Ishikawa (cell line): ENCODE data around the gene ARHGAP9.

ENCODE experiments used
- CEBPB ChIP-seq: IDR thresholded peaks from 2 replicates; pipeline ENCODE4 v1.6.1; 2012
- CREB1 ChIP-seq: IDR thresholded peaks from 2 replicates; pipeline ENCODE4 v1.6.1; 2012; ENCODE audit warnings: low read depth
- EP300 ChIP-seq: IDR thresholded peaks from 2 replicates; pipeline ENCODE4 v1.6.1; 2012; ENCODE audit warnings: borderline replicate concordance
- MAX ChIP-seq: IDR thresholded peaks from 2 replicates; pipeline ENCODE4 v1.6.1; 2012
- NFIC ChIP-seq: IDR thresholded peaks from 2 replicates; pipeline ENCODE4 v1.6.1; 2012
- RAD21 ChIP-seq: IDR thresholded peaks from 2 replicates; pipeline ENCODE4 v1.6.1; 2012; ENCODE audit warnings: low read depth
- REST ChIP-seq: IDR thresholded peaks from 2 replicates; pipeline ENCODE4 v1.6.1; 2012; ENCODE audit warnings: low read depth, mild to moderate bottlenecking
- TCF12 ChIP-seq: IDR thresholded peaks from 2 replicates; pipeline ENCODE4 v1.6.1; 2012; ENCODE audit warnings: low read depth
- YY1 ChIP-seq: IDR thresholded peaks from 2 replicates; pipeline ENCODE4 v1.6.1; 2012; ENCODE audit warnings: low read depth
- ZBTB7A ChIP-seq: IDR thresholded peaks from 2 replicates; pipeline ENCODE4 v1.6.1; 2012; ENCODE audit warnings: low read depth

- no peak for TF ChIP-seq MAX
- no peak for TF ChIP-seq NFIC
- TF ChIP-seq REST: no peak
- no peak for TF ChIP-seq TCF12
- TF ChIP-seq CREB1: no peak
- TF ChIP-seq ZBTB7A: no peak
- no peak for TF ChIP-seq YY1
- TF ChIP-seq EP300: no peak
- no peak for TF ChIP-seq RAD21
- TF ChIP-seq CEBPB: no peak
Observed at GRCh38 chr12:57477710-57478681, 1.7 kb downstream of the ARHGAP9 start.
